GM13976 (cell line): Measurements from ENCODE around the gene IQCN.
A peak's percentile ranks its signal among the peaks of the same experiment; 100 is the strongest.

Experiments
- DNase-seq: peaks from one replicate; pipeline ENCODE4 v3.0.0; 2012; ENCODE audit warnings: low spot score
- CTCF ChIP-seq: IDR thresholded peaks from 2 replicates; pipeline ENCODE4 v1.5.1; 2012; ENCODE audit warnings: borderline replicate concordance, mild to moderate bottlenecking; ENCODE audit not compliant: insufficient read depth; ENCODE audit errors: extremely low read depth, missing control alignments, control extremely low read depth
- in situ Hi-C: fragments of 300-500 bp; cut with MboI; formaldehyde crosslinking; loops from one replicate; pipeline ENCODE4 v1.12.0; 2022; ENCODE audit warnings: low sequenced_read_pairs, mixed read lengths, inconsistent platforms; ENCODE audit not compliant: unreplicated experiment

The IQCN gene

GRCh38 chr19:18306209-18306887, 32.1 kb upstream of the IQCN start:
- in situ Hi-C loops = no loop called here
- TF ChIP-seq CTCF = no peak
- DNase-seq = peak; percentile 24

- TF ChIP-seq CTCF = no peak
Measured at GRCh38 chr19:18304458-18305310, 30.4 kb upstream of the IQCN start.

GRCh38 chr19:18304208-18304457, 29.9 kb upstream of the IQCN start:
- peak; percentile 48 for DNase-seq
- TF ChIP-seq CTCF = no peak
- in situ Hi-C loops = no loop called here

More at GRCh38 chr19:18304458-18305310, 30.4 kb upstream of the IQCN start:
- in situ Hi-C loops = no loop called here
- peak; percentile 91 for DNase-seq

- no peak for TF ChIP-seq CTCF
- in situ Hi-C loops = no loop called here
- no peak for DNase-seq
Measured at GRCh38 chr19:18301718-18302111, 27.5 kb upstream of the IQCN start.

GRCh38 chr19:18300930-18301717, 26.9 kb upstream of the IQCN start:
- no peak for TF ChIP-seq CTCF
- in situ Hi-C loops = no loop called here
- no peak for DNase-seq

GRCh38 chr19:18299654-18300053, 25.4 kb upstream of the IQCN start:
- DNase-seq = no peak
- no peak for TF ChIP-seq CTCF
- in situ Hi-C loops = no loop called here
